Tibial nerve (tissue), 4 donors: ENCODE data around the gene PANX1.

Experiments used
- CTCF ChIP-seq, 5 experiments: fragments of 200-600 bp in 3 of 5; fragments of 450-650 bp in 2 of 5; sonication (generic) in 3 of 5; IDR thresholded peaks; one replicate each; pipeline ENCODE4 v1.5.1; 2016 to 2019; ENCODE audit warnings: antibody characterized with exemption in 5 of 5, mild to moderate bottlenecking in 3 of 5, moderate library complexity in 2 of 5
- EP300 ChIP-seq, 2 donors: sonication (generic); formaldehyde crosslinking; IDR thresholded peaks; one replicate each; pipeline ENCODE4 v1.6.1; 2017; ENCODE audit warnings: antibody characterized with exemption in 2 of 2, mild to moderate bottlenecking in 1 of 2

- TF ChIP-seq CTCF (IDR thresholded peaks at IDR 0.05), result no peak
- no peak for TF ChIP-seq EP300 (IDR thresholded peaks at IDR 0.05)
Measured at GRCh38 chr11:94107363-94107762, 21.3 kb upstream of the PANX1 start.
